ENCODE data around the gene MYCT1. TPM values are rescaled to one million over a fixed set of nuclear protein-coding genes. Genes with fewer than 3 reads are reported as not detected.

Gene MYCT1
- 0.16 TPM in 1 of 2 replicates, not detected in the other for total RNA-seq

GRCh38 chr6:152697634-152698033 lies at the start of gene MYCT1:
Gene MYCT1, plus strand, starts transcription at chr6:152697897. Its CDS starts 6 bp downstream, at chr6:152697903.

GRCh38 chr6:152750694-152751093 lies 53.0 kb downstream of the MYCT1 start, which contains the start of gene VIP:
Gene VIP, plus strand, starts transcription at chr6:152750797. Its CDS starts 1,381 bp downstream, at chr6:152752178.

Other genes with a start within 250 kb of the MYCT1 start
- gene SYNE1, start 60.5 kb upstream of the MYCT1 start, total RNA-seq = 239 and 320 TPM in 2 replicates
- gene VIP, start 52.9 kb downstream of the MYCT1 start, total RNA-seq = not detected in 2 replicates

Measured in hair follicle dermal papilla cell (primary cell).